ENCODE measurements around the gene CLCN5.
"Not testable (repeated sequence)": the region's sequence is repeated elsewhere in the genome, so short reads cannot be mapped to it uniquely, and the experiment has no call there.

CLCN5 gene

GRCh38 chrX:49995795-49996455 is 73.5 kb downstream of the CLCN5 start:
- no peak for DNase-seq (ENCODE audit: low spot score)

- no peak for DNase-seq (ENCODE audit: low spot score)
These were observed 74.1 kb downstream of the CLCN5 start for GRCh38 chrX:49996474-49996873.

- DNase-seq (ENCODE audit: low spot score), result no peak
These were observed 76.7 kb downstream of the CLCN5 start for GRCh38 chrX:49999087-49999486.

- no peak for DNase-seq (ENCODE audit: low spot score)
These were observed 78.6 kb downstream of the CLCN5 start for GRCh38 chrX:50000937-50001542.

GRCh38 chrX:50002067-50002714 is 79.8 kb downstream of the CLCN5 start:
- DNase-seq (ENCODE audit: low spot score), result no peak

GRCh38 chrX:50003467-50003866 is 81.1 kb downstream of the CLCN5 start:
- no peak for DNase-seq (ENCODE audit: low spot score)

GRCh38 chrX:50003927-50004326 is 81.5 kb downstream of the CLCN5 start:
- DNase-seq (ENCODE audit: low spot score), result no peak

GRCh38 chrX:50025591-50025990 is 103.2 kb downstream of the CLCN5 start:
- DNase-seq (ENCODE audit: low spot score), result not testable (repeated sequence)

- DNase-seq (ENCODE audit: low spot score), result no peak
These were observed 112.7 kb downstream of the CLCN5 start for GRCh38 chrX:50035126-50035525.

- DNase-seq (ENCODE audit: low spot score), result no peak
These were observed 114.0 kb downstream of the CLCN5 start for GRCh38 chrX:50036426-50036825.

GRCh38 chrX:50045823-50046222 is 123.4 kb downstream of the CLCN5 start:
- DNase-seq (ENCODE audit: low spot score), result no peak

- DNase-seq (ENCODE audit: low spot score), result no peak
These were observed 126.8 kb downstream of the CLCN5 start for GRCh38 chrX:50049228-50049627.

- DNase-seq (ENCODE audit: low spot score), result no peak
These were observed 131.8 kb downstream of the CLCN5 start for GRCh38 chrX:50054147-50054546.

GRCh38 chrX:50066318-50066937 is 144.0 kb downstream of the CLCN5 start:
- no peak for DNase-seq (ENCODE audit: low spot score)

GRCh38 chrX:50067435-50068284 is 145.3 kb downstream of the CLCN5 start:
- no peak for DNase-seq (ENCODE audit: low spot score)

- no peak for DNase-seq (ENCODE audit: low spot score)
These were observed 145.8 kb downstream of the CLCN5 start for GRCh38 chrX:50068285-50068563.

- DNase-seq (ENCODE audit: low spot score), result no peak
These were observed 146.5 kb downstream of the CLCN5 start for GRCh38 chrX:50068893-50069292.

- DNase-seq (ENCODE audit: low spot score), result no peak
These were observed 149.1 kb downstream of the CLCN5 start for GRCh38 chrX:50071494-50071893.

- no peak for DNase-seq (ENCODE audit: low spot score)
These were observed 149.7 kb downstream of the CLCN5 start for GRCh38 chrX:50072110-50072509.

- DNase-seq (ENCODE audit: low spot score), result no peak
These were observed 151.2 kb downstream of the CLCN5 start for GRCh38 chrX:50073601-50074000.

GRCh38 chrX:50075630-50076339 is 153.4 kb downstream of the CLCN5 start:
- DNase-seq (ENCODE audit: low spot score), result no peak
